Activated naive CD4-positive, alpha-beta T cell treated with anti-CD3 and anti-CD28 coated beads, Interleukin-2, amount 10 ng/mL, durations not matched to agents 7 days and 5 days (primary cell): ENCODE measurements around the gene BIVM.

Experiments
- CTCF ChIA-PET: fragments of 350-600 bp; sonication (Branson Sonifier 250); formaldehyde crosslinking; loops from one replicate; lab custom pipeline; 2021; ENCODE audit warnings: antibody characterized with exemption; lab: Charles Lee
- DNase-seq: peaks from one replicate; pipeline ENCODE4 v3.0.0-alpha.2; 2020
- H3K27ac Mint-ChIP-seq: one replicate; pipeline ENCODE4 v1.8.0; 2021; ENCODE audit warnings: mild to moderate bottlenecking, moderate library complexity, mixed read lengths
- H3K27me3 Mint-ChIP-seq: one replicate; pipeline ENCODE4 v1.8.0; 2021; ENCODE audit warnings: mild to moderate bottlenecking, mixed read lengths
- H3K36me3 Mint-ChIP-seq: one replicate; pipeline ENCODE4 v1.8.0; 2021; ENCODE audit warnings: mixed read lengths
- H3K4me1 Mint-ChIP-seq: one replicate; pipeline ENCODE4 v1.8.0; 2021; ENCODE audit warnings: mixed read lengths
- H3K4me3 Mint-ChIP-seq: one replicate; pipeline ENCODE4 v1.8.0; 2021; ENCODE audit warnings: mild to moderate bottlenecking, moderate library complexity, mixed read lengths
- H3K9me3 Mint-ChIP-seq: one replicate; pipeline ENCODE4 v1.8.0; 2021; ENCODE audit warnings: mixed read lengths

Gene BIVM

GRCh38 chr13:102805680-102806079 is 6.8 kb downstream of the BIVM start:
- no peak overlapping the region for H3K27ac Mint-ChIP-seq
- no peaks in the 10 kb centered on the region for H3K27me3 Mint-ChIP-seq
- no peak overlapping the region for H3K4me3 Mint-ChIP-seq
- no peak for DNase-seq
- H3K4me1 Mint-ChIP-seq = peaks cover 28% of the 10 kb centered on the region
- CTCF ChIA-PET = no interaction called here
- H3K36me3 Mint-ChIP-seq = peaks cover 18% of the 10 kb centered on the region
- no peaks in the 10 kb centered on the region for H3K9me3 Mint-ChIP-seq

- H3K27me3 Mint-ChIP-seq = no peaks in the 10 kb centered on the region
- CTCF ChIA-PET = no interaction called here
- DNase-seq = no peak
- H3K4me1 Mint-ChIP-seq = peaks cover 22% of the 10 kb centered on the region
- H3K36me3 Mint-ChIP-seq = peaks cover 27% of the 10 kb centered on the region
- H3K4me3 Mint-ChIP-seq = no peak overlapping the region
- no peak overlapping the region for H3K27ac Mint-ChIP-seq
- H3K9me3 Mint-ChIP-seq = peaks cover 4% of the 10 kb centered on the region
These were observed 8.8 kb downstream of the BIVM start for GRCh38 chr13:102807699-102808098.

DNA sequence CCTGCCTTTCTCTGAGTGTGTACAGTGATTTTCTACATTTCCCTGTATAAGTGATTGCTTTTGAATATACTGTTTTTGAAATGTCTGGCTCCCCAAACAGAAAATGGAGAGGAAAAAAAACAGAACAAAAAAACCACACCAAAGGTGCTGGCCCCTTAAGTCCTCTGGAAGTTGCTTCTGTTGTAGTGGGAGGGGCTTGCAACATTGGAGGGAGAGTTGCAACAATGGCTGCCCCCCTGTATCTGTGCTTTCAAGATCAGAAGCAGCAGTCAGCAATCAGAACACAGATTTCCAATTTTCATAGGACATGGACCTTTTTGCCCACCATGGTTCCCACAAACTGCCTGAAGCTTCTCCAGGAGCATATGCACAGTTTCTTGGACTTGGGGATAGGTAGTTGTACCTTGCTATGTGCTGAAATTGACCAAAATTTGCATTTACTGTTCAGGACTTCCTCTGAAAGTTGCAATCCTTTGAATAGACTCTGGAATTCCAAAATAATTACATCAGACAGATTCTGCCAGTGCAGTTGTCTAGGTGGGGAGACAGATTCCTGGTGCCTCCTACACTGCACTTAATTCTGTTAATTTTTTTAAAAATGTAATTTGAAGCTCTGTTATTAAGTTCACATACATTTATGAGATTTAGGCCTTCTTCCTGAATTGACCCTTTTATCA is 13.8 kb downstream of the BIVM start:
- peaks cover 17% of the 10 kb centered on the region for H3K4me1 Mint-ChIP-seq
- no peak overlapping the region for H3K4me3 Mint-ChIP-seq
- no peaks in the 10 kb centered on the region for H3K27me3 Mint-ChIP-seq
- H3K27ac Mint-ChIP-seq = no peak overlapping the region
- CTCF ChIA-PET = interaction anchor here (1.9 kb wide), 1 partner anchor 11 kb away, joined by 8 read pairs; no protein-coding TSS in a partner anchor
- DNase-seq = no peak
- peaks cover 33% of the 10 kb centered on the region for H3K36me3 Mint-ChIP-seq
- peaks cover 4% of the 10 kb centered on the region for H3K9me3 Mint-ChIP-seq

DNA sequence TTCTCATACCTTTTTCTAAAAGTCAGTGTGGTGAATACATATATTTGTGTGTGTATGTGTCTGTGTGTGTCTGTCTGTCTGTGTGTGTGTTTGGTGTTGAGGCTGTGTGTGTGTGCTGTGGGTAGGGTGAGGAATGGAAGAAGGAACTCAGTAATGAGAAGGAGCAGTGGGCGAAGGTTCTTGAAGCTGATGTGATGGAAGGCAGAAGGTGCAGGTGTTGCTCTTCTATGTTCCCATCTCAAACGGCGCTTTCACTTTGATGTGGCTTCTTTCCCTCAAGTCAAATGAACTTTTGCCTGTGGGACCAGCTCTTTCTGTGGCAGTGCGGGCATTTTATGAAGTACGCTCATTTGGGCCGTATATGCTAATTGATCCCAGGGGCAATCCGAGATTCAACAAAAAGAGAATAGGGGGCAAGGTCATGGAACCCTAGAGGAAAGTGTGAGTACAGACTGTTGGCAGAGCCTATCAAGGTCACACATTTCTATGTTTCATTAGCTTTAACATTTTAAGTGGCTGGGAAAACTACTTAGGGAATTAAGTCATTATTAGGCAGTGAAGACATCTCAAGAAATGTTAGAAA is 15.2 kb downstream of the BIVM start:
- peaks cover 17% of the 10 kb centered on the region for H3K4me1 Mint-ChIP-seq
- DNase-seq = no peak
- CTCF ChIA-PET = interaction anchor here (1.3 to 1.9 kb wide), 2 partner anchors 10 to 12 kb away, joined by 3 to 8 read pairs; no protein-coding TSS in a partner anchor

DNA sequence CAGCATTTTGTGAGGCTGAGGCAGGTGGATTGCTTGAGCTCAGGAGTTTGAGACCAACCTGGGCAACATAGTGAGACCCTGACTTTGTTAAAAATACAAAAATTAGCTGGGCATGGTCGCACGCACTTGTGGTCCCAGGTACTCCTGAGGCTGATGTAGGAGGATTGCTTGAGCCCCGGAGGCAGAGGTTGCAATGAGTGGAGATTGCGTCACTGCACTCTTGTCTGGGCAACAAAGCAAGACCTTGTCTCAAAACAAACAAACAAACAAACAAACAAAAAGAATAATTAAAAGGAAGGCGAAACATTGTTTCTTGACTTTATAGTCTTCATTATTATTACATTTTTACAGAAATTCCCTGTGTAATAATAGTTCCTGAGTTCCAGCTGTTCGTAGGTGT is 15.9 kb downstream of the BIVM start:
- no peak overlapping the region for H3K27ac Mint-ChIP-seq
- H3K4me3 Mint-ChIP-seq = no peak overlapping the region
- peaks cover 4% of the 10 kb centered on the region for H3K9me3 Mint-ChIP-seq
- peaks cover 39% of the 10 kb centered on the region for H3K36me3 Mint-ChIP-seq
- H3K27me3 Mint-ChIP-seq = no peaks in the 10 kb centered on the region
- CTCF ChIA-PET = interaction anchor here (1.3 to 1.9 kb wide), 2 partner anchors 10 to 13 kb away, joined by 3 to 8 read pairs; no protein-coding TSS in a partner anchor
- peaks cover 17% of the 10 kb centered on the region for H3K4me1 Mint-ChIP-seq
- DNase-seq = no peak

More for the DNA sequence above, 15.2 kb downstream of the BIVM start:
- Mint-ChIP-seq H3K4me3 (no peak overlapping the region), H3K9me3 (peaks cover 4% of the 10 kb centered on the region), H3K36me3 (peaks cover 35% of the 10 kb centered on the region), H3K27ac (no peak overlapping the region), H3K27me3 (no peaks in the 10 kb centered on the region)

DNA sequence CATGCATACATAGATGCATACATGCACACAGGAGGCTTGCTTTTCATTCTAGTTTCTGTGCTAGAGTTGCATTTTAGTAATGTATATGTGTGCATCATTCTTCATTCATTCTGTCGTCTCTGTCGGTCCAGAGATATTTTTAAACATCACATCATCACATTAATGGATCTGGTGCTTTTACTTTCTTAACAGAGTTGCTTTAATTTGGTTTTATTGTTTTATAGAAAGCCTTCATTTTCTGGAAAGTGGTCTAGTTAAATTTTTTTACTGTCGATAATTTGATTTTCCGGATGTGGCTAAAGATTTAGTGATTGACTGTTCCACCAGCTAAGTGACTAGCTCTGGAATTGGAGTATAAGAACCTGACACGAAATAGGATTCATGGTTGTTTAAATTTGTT is 16.9 kb downstream of the BIVM start:
- peaks cover 4% of the 10 kb centered on the region for H3K9me3 Mint-ChIP-seq
- CTCF ChIA-PET = no interaction called here
- peaks cover 15% of the 10 kb centered on the region for H3K4me1 Mint-ChIP-seq
- no peak overlapping the region for H3K4me3 Mint-ChIP-seq
- H3K27me3 Mint-ChIP-seq = no peaks in the 10 kb centered on the region
- no peak for DNase-seq
- H3K36me3 Mint-ChIP-seq = peaks cover 40% of the 10 kb centered on the region
- H3K27ac Mint-ChIP-seq = no peak overlapping the region

DNA sequence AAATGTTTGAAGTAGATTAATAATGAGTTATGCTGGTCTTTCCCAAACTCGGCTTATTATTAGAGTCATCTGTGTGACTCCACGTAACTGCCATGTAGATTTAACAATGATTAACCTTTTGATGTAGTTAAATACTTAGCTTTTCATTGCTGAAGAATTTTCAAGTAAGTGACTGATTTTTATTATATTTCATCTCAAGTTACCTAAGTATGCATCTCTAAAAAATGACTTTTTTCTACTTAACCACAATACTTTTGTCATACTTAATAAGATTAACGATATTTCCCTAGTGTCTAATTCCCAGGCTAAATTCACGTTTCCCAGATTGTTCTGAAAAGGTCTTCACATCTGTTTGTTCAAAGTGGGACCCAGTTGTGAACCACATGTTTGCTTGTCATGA is 17.8 kb downstream of the BIVM start:
- Mint-ChIP-seq H3K27me3 (no peaks in the 10 kb centered on the region), H3K9me3 (peaks cover 4% of the 10 kb centered on the region), H3K4me3 (no peak overlapping the region), H3K27ac (no peak overlapping the region), H3K4me1 (peaks cover 15% of the 10 kb centered on the region), H3K36me3 (peaks cover 35% of the 10 kb centered on the region)
- DNase-seq = no peak
- CTCF ChIA-PET = no interaction called here

DNA sequence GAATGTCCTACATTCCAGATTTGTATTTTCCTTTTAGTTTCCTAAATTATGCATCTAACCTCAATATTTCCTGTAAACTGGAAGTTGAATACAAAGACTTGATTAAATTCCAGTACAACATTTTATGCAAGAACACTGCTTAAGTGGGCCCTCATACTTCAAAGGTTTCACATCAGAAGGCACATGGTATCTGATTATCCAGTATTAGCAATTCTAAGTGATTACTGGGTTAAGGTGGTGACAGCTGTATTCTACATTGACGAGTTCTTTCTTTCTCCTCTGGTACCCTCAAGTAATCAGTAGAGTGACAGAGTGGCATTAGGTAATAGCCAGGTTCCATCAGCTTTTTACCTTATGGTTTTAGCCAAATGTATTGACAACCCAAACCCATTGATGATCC is 18.3 kb downstream of the BIVM start:
- Mint-ChIP-seq H3K4me3 (no peak overlapping the region), H3K27ac (no peak overlapping the region), H3K9me3 (no peaks in the 10 kb centered on the region), H3K27me3 (no peaks in the 10 kb centered on the region), H3K4me1 (peaks cover 10% of the 10 kb centered on the region), H3K36me3 (peaks cover 34% of the 10 kb centered on the region)
- no peak for DNase-seq
- CTCF ChIA-PET = no interaction called here

GRCh38 chr13:102817907-102818306 is 19.0 kb downstream of the BIVM start:
- Mint-ChIP-seq H3K4me3 (no peak overlapping the region), H3K36me3 (peaks cover 34% of the 10 kb centered on the region), H3K27me3 (no peaks in the 10 kb centered on the region), H3K4me1 (peaks cover 5% of the 10 kb centered on the region), H3K27ac (no peak overlapping the region), H3K9me3 (no peaks in the 10 kb centered on the region)
- CTCF ChIA-PET = no interaction called here
- no peak for DNase-seq

GRCh38 chr13:102825400-102825799 is 26.5 kb downstream of the BIVM start:
- Mint-ChIP-seq H3K4me3 (no peak overlapping the region), H3K36me3 (peaks cover 14% of the 10 kb centered on the region), H3K27me3 (no peaks in the 10 kb centered on the region), H3K9me3 (no peaks in the 10 kb centered on the region), H3K27ac (no peak overlapping the region), H3K4me1 (no peaks in the 10 kb centered on the region)
- CTCF ChIA-PET = no interaction called here
- DNase-seq = no peak

DNA sequence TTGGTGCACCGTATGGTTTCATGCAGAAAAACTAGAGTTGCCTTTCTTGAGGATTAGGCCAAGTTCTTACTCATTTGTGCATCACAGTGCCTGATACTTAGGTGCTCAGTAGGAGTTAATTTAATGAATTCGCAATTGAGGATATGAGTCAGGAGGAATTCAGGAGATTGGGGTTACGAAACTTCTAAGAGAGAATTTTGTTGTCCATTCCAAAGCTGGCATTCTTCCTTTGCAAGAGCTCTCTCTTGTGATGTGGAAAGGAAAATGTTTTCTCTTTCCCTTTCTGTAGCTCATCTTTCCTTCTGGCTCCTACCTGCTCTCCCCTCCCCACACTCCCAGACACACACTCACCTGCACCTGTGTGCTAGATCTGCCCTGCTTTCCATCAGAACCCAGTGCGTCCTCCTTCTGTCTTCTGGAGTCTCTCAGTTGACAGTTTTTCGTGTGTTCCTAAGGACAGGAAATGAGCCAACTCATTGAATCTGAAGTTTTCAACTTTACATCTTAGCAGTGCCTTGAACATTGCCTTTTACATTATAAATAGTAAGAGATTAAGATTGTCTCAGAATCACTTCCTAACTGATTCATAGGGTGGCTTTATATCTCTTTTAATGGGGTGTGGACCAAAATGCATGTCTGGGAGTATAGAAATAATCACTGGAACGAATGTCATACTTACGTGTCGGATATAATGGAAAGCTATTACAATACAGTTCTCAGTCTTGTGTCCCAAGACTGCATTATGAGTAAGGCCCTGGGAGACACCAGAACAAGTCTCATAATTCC is 27.2 kb downstream of the BIVM start:
- CTCF ChIA-PET = no interaction called here
- no peaks in the 10 kb centered on the region for H3K4me1 Mint-ChIP-seq
- H3K27me3 Mint-ChIP-seq = no peaks in the 10 kb centered on the region
- H3K9me3 Mint-ChIP-seq = no peaks in the 10 kb centered on the region
- peaks cover 12% of the 10 kb centered on the region for H3K36me3 Mint-ChIP-seq
- H3K4me3 Mint-ChIP-seq = no peak overlapping the region
- DNase-seq = no peak
- H3K27ac Mint-ChIP-seq = no peak overlapping the region

DNA sequence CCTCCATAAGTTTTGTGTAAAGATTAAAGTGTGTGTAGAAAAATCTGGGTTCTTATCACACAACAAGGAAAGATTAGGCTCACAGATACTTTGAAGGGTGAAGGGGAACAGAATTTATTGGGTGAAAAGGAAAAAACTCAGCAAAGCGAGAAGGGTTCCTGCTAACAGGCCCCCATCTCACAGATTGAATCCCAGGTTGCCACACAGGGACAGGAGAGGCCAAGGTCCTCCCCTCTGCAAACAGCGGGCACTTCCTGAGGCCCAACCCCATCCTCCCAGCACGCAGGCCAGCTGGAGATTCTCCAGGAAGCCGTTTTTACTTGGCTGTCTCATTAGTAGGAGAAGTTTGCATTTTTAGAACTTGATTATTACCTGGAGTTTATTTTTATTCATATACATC is 31.7 kb downstream of the BIVM start:
- no peaks in the 10 kb centered on the region for H3K4me1 Mint-ChIP-seq
- no peak for DNase-seq
- peaks cover 9% of the 10 kb centered on the region for H3K36me3 Mint-ChIP-seq
- H3K9me3 Mint-ChIP-seq = no peaks in the 10 kb centered on the region
- H3K4me3 Mint-ChIP-seq = no peak overlapping the region
- no peak overlapping the region for H3K27ac Mint-ChIP-seq
- no peaks in the 10 kb centered on the region for H3K27me3 Mint-ChIP-seq
- CTCF ChIA-PET = no interaction called here

GRCh38 chr13:102836471-102836870 is 37.6 kb downstream of the BIVM start:
- H3K27ac Mint-ChIP-seq = no peak overlapping the region
- CTCF ChIA-PET = interaction anchor here (0.6 to 1.4 kb wide), 3 partner anchors 9 to 77 kb away, joined by 3 read pairs; partner anchors contain the start of gene ERCC5
- H3K4me1 Mint-ChIP-seq = no peaks in the 10 kb centered on the region
- no peak for DNase-seq
- H3K9me3 Mint-ChIP-seq = no peaks in the 10 kb centered on the region
- H3K36me3 Mint-ChIP-seq = peaks cover 13% of the 10 kb centered on the region
- H3K4me3 Mint-ChIP-seq = no peak overlapping the region
- H3K27me3 Mint-ChIP-seq = no peaks in the 10 kb centered on the region

DNA sequence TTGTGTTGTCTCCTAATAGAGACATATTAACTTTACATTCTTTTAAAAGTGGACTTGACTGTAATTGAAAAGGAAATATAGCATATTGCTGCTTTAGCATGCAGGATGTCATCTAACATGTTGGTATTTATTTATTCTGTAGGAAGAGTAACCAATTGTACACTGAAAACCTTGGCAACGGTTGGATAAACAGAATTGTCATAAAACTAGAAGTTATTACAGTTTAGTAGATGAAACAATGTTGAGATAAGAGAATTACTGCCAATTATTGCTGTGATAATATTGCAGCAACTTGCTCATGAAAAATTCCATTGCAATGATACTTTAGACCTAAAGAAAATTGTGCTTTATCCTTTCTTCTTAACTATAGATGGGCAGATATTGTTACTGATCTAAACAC is 39.4 kb downstream of the BIVM start:
- no peaks in the 10 kb centered on the region for H3K27me3 Mint-ChIP-seq
- DNase-seq = no peak
- peaks cover 10% of the 10 kb centered on the region for H3K36me3 Mint-ChIP-seq
- H3K4me3 Mint-ChIP-seq = no peak overlapping the region
- no peaks in the 10 kb centered on the region for H3K9me3 Mint-ChIP-seq
- CTCF ChIA-PET = no interaction called here
- H3K27ac Mint-ChIP-seq = no peak overlapping the region
- no peaks in the 10 kb centered on the region for H3K4me1 Mint-ChIP-seq
